Aorta (tissue), 5 donors: Measurements from ENCODE around the gene TRPT1. TPM values are rescaled to one million over a fixed set of nuclear protein-coding genes. Genes with fewer than 3 reads are reported as not detected.

Source experiments
- ATAC-seq: fragments of 200-7000 bp; cut with Tn5 transposase; one replicate; pipeline ENCODE4 v1.9.1; 2022; ENCODE audit warnings: moderate library complexity; ENCODE audit not compliant: low FRiP score
- DNase-seq, 2 donors: peaks; one replicate each; pipeline ENCODE4 v3.0.0-alpha.2; 2020
- H3K27ac ChIP-seq, 2 donors: one replicate each; pipeline ENCODE4 v1.5.1; 2013; ENCODE audit warnings: low read length in 2 of 2, mild to moderate bottlenecking in 2 of 2, moderate library complexity in 2 of 2, control low read depth in 1 of 2, inconsistent platforms in 1 of 2, low read depth in 1 of 2
- H3K27me3 ChIP-seq, 2 donors: one replicate each; pipeline ENCODE4 v1.6.1; 2013; ENCODE audit warnings: control low read depth in 1 of 2, low read length in 1 of 2, mild to moderate bottlenecking in 1 of 2, moderate library complexity in 1 of 2; ENCODE audit not compliant: insufficient read depth in 2 of 2, control insufficient read depth in 1 of 2
- H3K36me3 ChIP-seq, 2 donors: one replicate each; pipeline ENCODE4 v1.6.1; 2013; ENCODE audit warnings: control low read depth in 1 of 2, low read length in 1 of 2, mild to moderate bottlenecking in 1 of 2; ENCODE audit not compliant: insufficient read depth in 2 of 2, control insufficient read depth in 1 of 2
- H3K4me1 ChIP-seq, 2 donors: one replicate each; pipeline ENCODE4 v1.6.1; 2013; ENCODE audit warnings: low read length in 2 of 2, control low read depth in 1 of 2, mild to moderate bottlenecking in 1 of 2, moderate library complexity in 1 of 2; ENCODE audit not compliant: insufficient read depth in 2 of 2, control insufficient read depth in 1 of 2
- H3K4me3 ChIP-seq, 2 donors: one replicate each; pipeline ENCODE4 v1.5.1; 2013; ENCODE audit warnings: low read length in 2 of 2, control low read depth in 1 of 2, mild to moderate bottlenecking in 1 of 2
- H3K9me3 ChIP-seq: one replicate; pipeline ENCODE4 v1.6.1; 2013; ENCODE audit warnings: mild to moderate bottlenecking, low read length; ENCODE audit not compliant: control insufficient read depth
- WGBS, 2 donors: extraction: QIAGEN DNeasy Blood & Tissue Kit; methylation state at CpG; one replicate each; pipeline ENCODE4 v1.1.7; 2013; 5-methylcytosine and 5-hydroxymethylcytosine counted together
- intact Hi-C, 2 donors: fragments of 100-400 bp; cut with DNase I; formaldehyde crosslinking; loops; one replicate each; pipeline versions ENCODE4 v1.14.2 to v1.15.0; 2022
- polyA plus RNA-seq, 2 donors: library from polyadenylated mRNA; stranded (reverse); fragments of 200-250 nt; gene quantifications; one replicate each; pipeline ENCODE4 v1.2.3, GENCODE V29; 2013
- total RNA-seq, 2 donors: library from RNA; stranded (reverse); fragmentation: NEBNext Ultra II Directional; extraction: Animal tissue kit (Norgen Biotek cat#: 25700); gene quantifications; one replicate each; pipeline ENCODE4 v1.2.1, GENCODE V29; 2021
- donor health status: healthy with polysubstance abuse.
- donor health status: Bipolar disorder and iron deficiency.
- donor health status: DM: no; HTN: no; CAD: no.
- donor health status: DM: no; HTN: no; CAD: no.
- donor health status: DM: yes; HTN: yes; CAD: no.

Gene TRPT1
- total and polyA plus RNA-seq, 4 donors = 24.5 to 95.3 (median 29.6) TPM

GRCh38 chr11:64185693-64186491 is 40.1 kb downstream of the TRPT1 start, which contains the start of gene STIP1:
STIP1 (plus strand) TSS chr11:64186171; CDS start chr11:64186262, 91 bp downstream.
- Histone ChIP-seq H3K9me3 (no peaks in the 10 kb centered on the region), H3K4me1 (no peaks in the 10 kb centered on the region), H3K4me3 (peak within 1 kb of the TSS; percentile 22 to 52), H3K27me3 (no peaks in the 10 kb centered on the region), H3K36me3 (no peaks in the 10 kb centered on the region), H3K27ac (peak within 1 kb of the TSS; percentile 47 to 80)
- intact Hi-C loops = loop anchor here in 1 of 2 donors (5.0 kb wide), 2 partner anchors 41 to 116 kb away; partner anchors contain the start of genes CATSPERZ, NUDT22 and TRPT1
- ATAC-seq (peak; percentile 96), DNase-seq (peak; percentile 99)
- WGBS, 2 donors = 1% methylated on average over 70 to 74 of the region's 74 CpGs

- peak; percentile 83 for ATAC-seq
- Histone ChIP-seq H3K4me3 (peak overlapping the region; percentile 22 to 52), H3K27me3 (no peaks in the 10 kb centered on the region), H3K36me3 (no peaks in the 10 kb centered on the region), H3K9me3 (no peaks in the 10 kb centered on the region), H3K27ac (peak overlapping the region; percentile 47 to 80), H3K4me1 (no peaks in the 10 kb centered on the region)
- 0 to 1% methylated on average over 52 of the region's 52 CpGs for WGBS, 2 donors
- DNase-seq = peak; percentile 93 to 96
- intact Hi-C loops = loop anchor here in 1 of 2 donors (5.0 kb wide), 2 partner anchors 42 to 117 kb away; partner anchors contain the start of genes CATSPERZ, NUDT22 and TRPT1
Observed at GRCh38 chr11:64185175-64185692, 40.8 kb downstream of the TRPT1 start.

- 87 to 89% methylated on average over 7 of the region's 7 CpGs for WGBS, 2 donors
- no peaks in the 10 kb centered on the region for H3K4me1 ChIP-seq
- H3K27me3 ChIP-seq = no peaks in the 10 kb centered on the region
- H3K9me3 ChIP-seq = no peaks in the 10 kb centered on the region
- intact Hi-C loops = no loop called here
- DNase-seq (no peak), ATAC-seq (no peak)
- no peaks in the 10 kb centered on the region for H3K36me3 ChIP-seq
- H3K4me3 ChIP-seq = no peak overlapping the region
- no peak overlapping the region for H3K27ac ChIP-seq
Observed at GRCh38 chr11:64183890-64184289, 42.1 kb downstream of the TRPT1 start.

GRCh38 chr11:64181506-64182411 is 44.2 kb downstream of the TRPT1 start:
- Histone ChIP-seq H3K36me3 (no peaks in the 10 kb centered on the region), H3K4me1 (no peaks in the 10 kb centered on the region), H3K27me3 (no peaks in the 10 kb centered on the region), H3K4me3 (no peak overlapping the region), H3K27ac (peak overlapping the region; percentile 30 to 69), H3K9me3 (no peaks in the 10 kb centered on the region)
- WGBS, 2 donors = 30 to 31% methylated on average over 16 to 17 of the region's 17 CpGs
- DNase-seq = peak; percentile 97
- intact Hi-C loops = no loop called here
- peak; percentile 75 for ATAC-seq

GRCh38 chr11:64180891-64181290 is 45.1 kb downstream of the TRPT1 start:
- Histone ChIP-seq H3K36me3 (no peaks in the 10 kb centered on the region), H3K4me3 (no peak overlapping the region), H3K27ac (peak overlapping the region in 1 of 2 donors; percentile 12), H3K4me1 (no peaks in the 10 kb centered on the region), H3K27me3 (no peaks in the 10 kb centered on the region), H3K9me3 (no peaks in the 10 kb centered on the region)
- intact Hi-C loops = no loop called here
- DNase-seq (no peak), ATAC-seq (no peak)
- WGBS, 2 donors = 56 to 59% methylated on average over 5 of the region's 5 CpGs

GRCh38 chr11:64178951-64179639 is 46.9 kb downstream of the TRPT1 start:
- Histone ChIP-seq H3K4me1 (no peaks in the 10 kb centered on the region), H3K36me3 (no peaks in the 10 kb centered on the region), H3K27ac (no peak overlapping the region), H3K4me3 (no peak overlapping the region), H3K9me3 (no peaks in the 10 kb centered on the region), H3K27me3 (no peaks in the 10 kb centered on the region)
- intact Hi-C loops = no loop called here
- no peak for ATAC-seq
- WGBS, 2 donors = 95 to 96% methylated on average over 12 of the region's 12 CpGs
- DNase-seq = no peak

- no peak for ATAC-seq
Observed at GRCh38 chr11:64178203-64178602, 47.8 kb downstream of the TRPT1 start.

GRCh38 chr11:64176751-64177150 is 49.2 kb downstream of the TRPT1 start:
- Histone ChIP-seq H3K9me3 (no peaks in the 10 kb centered on the region), H3K27me3 (no peaks in the 10 kb centered on the region)
- intact Hi-C loops = no loop called here

More at GRCh38 chr11:64178203-64178602, 47.8 kb downstream of the TRPT1 start:
- WGBS, 2 donors = 96% methylated on average over 1 of the region's 1 CpG
- Histone ChIP-seq H3K27me3 (no peaks in the 10 kb centered on the region), H3K27ac (no peak overlapping the region), H3K9me3 (no peaks in the 10 kb centered on the region), H3K4me1 (no peaks in the 10 kb centered on the region), H3K36me3 (no peaks in the 10 kb centered on the region), H3K4me3 (no peak overlapping the region)
- intact Hi-C loops = no loop called here
- DNase-seq = no peak

More at GRCh38 chr11:64176751-64177150, 49.2 kb downstream of the TRPT1 start:
- ATAC-seq (no peak), DNase-seq (no peak)
- H3K4me3 ChIP-seq = no peak overlapping the region
- H3K36me3 ChIP-seq = no peaks in the 10 kb centered on the region
- H3K4me1 ChIP-seq = no peaks in the 10 kb centered on the region
- no peak overlapping the region for H3K27ac ChIP-seq
- 91 to 95% methylated on average over 8 of the region's 8 CpGs for WGBS, 2 donors
